H9 (cell line): ENCODE results near the gene SPRR2E. TPM values are rescaled to one million over a fixed set of nuclear protein-coding genes. Genes with fewer than 3 reads are reported as not detected.

Source experiments
- DNase-seq: peaks from one replicate; pipeline ENCODE4 v3.0.0-alpha.2; 2017
- H2AFZ ChIP-seq: one replicate; pipeline ENCODE4 v1.6.1; 2013; ENCODE audit warnings: mild to moderate bottlenecking, low read length, control low read depth, moderate library complexity
- H2AK5ac ChIP-seq: 2 replicates; pipeline ENCODE4 v1.6.1; 2013; ENCODE audit warnings: low read length, control low read depth, mixed read lengths; ENCODE audit not compliant: insufficient read length
- H2BK120ac ChIP-seq: one replicate; pipeline ENCODE4 v1.6.1; 2013; ENCODE audit warnings: low read depth, mild to moderate bottlenecking, low read length, control low read depth, inconsistent platforms; ENCODE audit not compliant: poor library complexity, severe bottlenecking
- H2BK12ac ChIP-seq: 2 replicates; pipeline ENCODE4 v1.6.1; 2013; ENCODE audit warnings: low read length, control low read depth, mixed read lengths, low read depth; ENCODE audit not compliant: insufficient read length
- H2BK15ac ChIP-seq: 2 replicates; pipeline ENCODE4 v1.6.1; 2013; ENCODE audit warnings: low read depth, low read length, control low read depth
- H2BK20ac ChIP-seq: one replicate; pipeline ENCODE4 v1.6.1; 2013; ENCODE audit warnings: low read depth, mild to moderate bottlenecking, low read length, control low read depth, inconsistent platforms; ENCODE audit not compliant: poor library complexity, severe bottlenecking
- H2BK5ac ChIP-seq: 2 replicates; pipeline ENCODE4 v1.6.1; 2013; ENCODE audit warnings: low read length, control low read depth, mixed read lengths; ENCODE audit not compliant: insufficient read length
- H3K14ac ChIP-seq: 2 replicates; pipeline ENCODE4 v1.6.1; 2013; ENCODE audit warnings: low read length, control low read depth; ENCODE audit not compliant: insufficient read depth
- H3K18ac ChIP-seq: 2 replicates; pipeline ENCODE4 v1.6.1; 2013; ENCODE audit warnings: low read depth, mild to moderate bottlenecking, mixed read lengths, low read length, control low read depth; ENCODE audit not compliant: insufficient read length
- H3K23ac ChIP-seq: 2 replicates; pipeline ENCODE4 v1.6.1; 2013; ENCODE audit warnings: low read length, control low read depth, mixed read lengths, low read depth; ENCODE audit not compliant: insufficient read length
- H3K23me2 ChIP-seq: 2 replicates; pipeline ENCODE4 v1.6.1; 2013; ENCODE audit warnings: low read depth, mild to moderate bottlenecking, mixed read lengths, low read length, control low read depth; ENCODE audit not compliant: insufficient read length, poor library complexity, severe bottlenecking
- H3K27ac ChIP-seq: 2 replicates; pipeline ENCODE4 v1.5.1; 2013; ENCODE audit warnings: low read length, control low read depth, mixed read lengths, low read depth; ENCODE audit not compliant: insufficient read length
- H3K27me3 ChIP-seq: 2 replicates; pipeline ENCODE4 v1.6.1; 2013; ENCODE audit warnings: low read length, control low read depth, inconsistent platforms; ENCODE audit not compliant: insufficient read depth
- H3K4ac ChIP-seq: 2 replicates; pipeline ENCODE4 v1.6.1; 2013; ENCODE audit warnings: low read depth, mild to moderate bottlenecking, control low read depth, inconsistent platforms, low read length, moderate library complexity
- H3K4me1 ChIP-seq: 2 replicates; pipeline ENCODE4 v1.6.1; 2013; ENCODE audit warnings: low read length, control low read depth, inconsistent platforms; ENCODE audit not compliant: insufficient read depth
- H3K4me2 ChIP-seq: 2 replicates; pipeline ENCODE4 v1.6.1; 2013; ENCODE audit warnings: low read length, control low read depth, mixed read lengths; ENCODE audit not compliant: insufficient read length, insufficient read depth
- H3K56ac ChIP-seq: 2 replicates; pipeline ENCODE4 v1.6.1; 2013; ENCODE audit warnings: low read depth, mild to moderate bottlenecking, mixed read lengths, low read length, control low read depth; ENCODE audit not compliant: insufficient read length
- H3K79me1 ChIP-seq: 2 replicates; pipeline ENCODE4 v1.6.1; 2013; ENCODE audit warnings: low read depth, mild to moderate bottlenecking, moderate library complexity, low read length, control low read depth, inconsistent platforms; ENCODE audit not compliant: insufficient read depth, poor library complexity, severe bottlenecking
- H3K79me2 ChIP-seq: 2 replicates; pipeline ENCODE4 v1.6.1; 2013; ENCODE audit warnings: low read length, control low read depth, inconsistent platforms; ENCODE audit not compliant: insufficient read depth
- H3K9ac ChIP-seq: 2 replicates; pipeline ENCODE4 v1.6.1; 2013; ENCODE audit warnings: low read length, control low read depth, mixed read lengths; ENCODE audit not compliant: insufficient read length; ENCODE audit errors: extremely low read depth
- H3K9me3 ChIP-seq: one replicate; pipeline ENCODE4 v1.6.1; 2013; ENCODE audit warnings: low read depth, low read length, inconsistent platforms; ENCODE audit not compliant: control insufficient read depth
- H3T11ph ChIP-seq: one replicate; pipeline ENCODE4 v1.6.1; 2013; ENCODE audit warnings: mild to moderate bottlenecking, low read length, control low read depth, inconsistent platforms
- H4K20me1 ChIP-seq: one replicate; pipeline ENCODE4 v1.6.1; 2013; ENCODE audit not compliant: control insufficient read depth, insufficient read length, insufficient read depth
- H4K5ac ChIP-seq: 2 replicates; pipeline ENCODE4 v1.6.1; 2013; ENCODE audit warnings: low read depth, mild to moderate bottlenecking, mixed read lengths, low read length, control low read depth; ENCODE audit not compliant: insufficient read length
- H4K8ac ChIP-seq: replicated peaks from 2 replicates; pipeline ENCODE4 v1.6.1; 2013; ENCODE audit warnings: low read length, control low read depth, mixed read lengths, low read depth; ENCODE audit not compliant: insufficient read length
- H4K91ac ChIP-seq: 2 replicates; pipeline ENCODE4 v1.6.1; 2013; ENCODE audit warnings: low read depth, mild to moderate bottlenecking, moderate library complexity, mixed read lengths, low read length, control low read depth; ENCODE audit not compliant: insufficient read length
- H3K27ac Mint-ChIP-seq, 3 experiments: 2 replicates in 2 of 3; 3 replicates in 1 of 3; pipeline ENCODE4 v1.8.0; 2020 to 2021; ENCODE audit warnings: mixed read lengths in 3 of 3, mild to moderate bottlenecking in 1 of 3, moderate library complexity in 1 of 3
- H3K27me3 Mint-ChIP-seq: 2 replicates; pipeline ENCODE4 v1.8.0; 2021; ENCODE audit warnings: low read depth, mild to moderate bottlenecking, moderate library complexity, mixed read lengths
- H3K36me3 Mint-ChIP-seq, 3 experiments: 2 replicates in 2 of 3; 3 replicates in 1 of 3; pipeline ENCODE4 v1.8.0; 2020 to 2021; ENCODE audit warnings: low read depth in 3 of 3, mixed read lengths in 3 of 3; ENCODE audit not compliant: insufficient read depth in 1 of 3
- H3K4me1 Mint-ChIP-seq, 2 experiments: 2 replicates each; pipeline ENCODE4 v1.8.0; 2020; ENCODE audit warnings: mixed read lengths in 2 of 2
- H3K4me3 Mint-ChIP-seq, 2 experiments: 2 replicates in 1 of 2; 3 replicates in 1 of 2; pipeline ENCODE4 v1.8.0; 2020 to 2021; ENCODE audit warnings: mild to moderate bottlenecking in 2 of 2, mixed read lengths in 2 of 2, moderate library complexity in 1 of 2
- H3K9me3 Mint-ChIP-seq, 2 experiments: 2 replicates in 1 of 2; 3 replicates in 1 of 2; pipeline ENCODE4 v1.8.0; 2020; ENCODE audit warnings: mild to moderate bottlenecking in 2 of 2, mixed read lengths in 2 of 2, moderate library complexity in 1 of 2
- CTCF ChIP-seq: fragments of 200-600 bp; sonication (generic); conservative IDR thresholded peaks from 3 replicates; pipeline ENCODE4 v1.8.0; 2021; ENCODE audit warnings: antibody characterized with exemption, mild to moderate bottlenecking
- WGBS: extraction: QIAGEN DNeasy Blood & Tissue Kit; methylation state at CpG from one replicate; pipeline ENCODE4 v1.1.7; 2013; ENCODE audit warnings: missing lambda C conversion rate, low lambda C conversion rate, mixed read lengths; ENCODE audit not compliant: insufficient read length; ENCODE audit errors: extremely low coverage; 5-methylcytosine and 5-hydroxymethylcytosine counted together
- total RNA-seq: library from RNA; stranded (reverse); gene quantifications from 2 replicates; pipeline ENCODE4 v1.2.1, GENCODE V29; 2021

Gene SPRR2E
- total RNA-seq, 1 experiment from 2014 or later: not detected

GRCh38 chr1:153070243-153070642 is 24.1 kb downstream of the SPRR2E start:
- H4K8ac ChIP-seq: no peak overlapping the region
- H3K4ac ChIP-seq: no peak overlapping the region
- no peak for DNase-seq
- no peaks in the 10 kb centered on the region for H3K79me1 ChIP-seq
- H4K5ac ChIP-seq: no peak overlapping the region
- H3K27ac ChIP-seq: no peak overlapping the region
- no peaks in the 10 kb centered on the region for H3K79me2 ChIP-seq
- no peak overlapping the region for H2AK5ac ChIP-seq
- H3K18ac ChIP-seq: no peak overlapping the region
- no peak overlapping the region for H2BK120ac ChIP-seq
- H3K36me3 Mint-ChIP-seq: no peaks in the 10 kb centered on the region
- H3K9me3 Mint-ChIP-seq: no peaks in the 10 kb centered on the region
- no peak overlapping the region for H2BK15ac ChIP-seq
- no peak overlapping the region for H3K27ac Mint-ChIP-seq
- no peaks in the 10 kb centered on the region for H3K4me1 ChIP-seq
- H3K56ac ChIP-seq: no peak overlapping the region
- H2BK5ac ChIP-seq: no peak overlapping the region
- no peak overlapping the region for H3K4me2 ChIP-seq
- no peaks in the 10 kb centered on the region for H3K27me3 ChIP-seq
- H3K14ac ChIP-seq: no peak overlapping the region
- no peak overlapping the region for H4K91ac ChIP-seq
- no peak overlapping the region for H3K9ac ChIP-seq
- H2BK20ac ChIP-seq: no peak overlapping the region
- no peaks in the 10 kb centered on the region for H3K4me1 Mint-ChIP-seq
- H3K9me3 ChIP-seq: no peaks in the 10 kb centered on the region
- H4K20me1 ChIP-seq: no peaks in the 10 kb centered on the region
- no peak overlapping the region for H3K23ac ChIP-seq
- H2AFZ ChIP-seq: no peak overlapping the region
- peaks cover 3% of the 10 kb centered on the region; the same call in 1 of the 2 replicates for H3K27me3 Mint-ChIP-seq
- no peak overlapping the region for H3K4me3 Mint-ChIP-seq
- TF ChIP-seq CTCF: no peak
- no peak overlapping the region for H2BK12ac ChIP-seq
- H3T11ph ChIP-seq: no peak overlapping the region
- no peaks in the 10 kb centered on the region for H3K23me2 ChIP-seq
- WGBS: no CpG with 5 or more reads among the region's 2 CpGs
